WERI-Rb-1 (cell line): ENCODE results near the gene LRRTM4.

Experiments
- DNase-seq: peaks from one replicate; pipeline ENCODE4 v3.0.0-alpha.2; 2020
- H3K27ac ChIP-seq: fragments of 250-450 bp; sonication (Bioruptor Pico); 2 replicates; pipeline ENCODE4 v1.5.1; 2020; ENCODE audit warnings: mild to moderate bottlenecking, moderate library complexity
- H3K27me3 ChIP-seq: fragments of 250-450 bp; sonication (Bioruptor Pico); 2 replicates; pipeline ENCODE4 v1.5.1; 2021; ENCODE audit warnings: mild to moderate bottlenecking, low read depth, moderate library complexity; ENCODE audit not compliant: insufficient read depth, severe bottlenecking
- H3K36me3 ChIP-seq: fragments of 250-450 bp; sonication (Bioruptor Pico); 2 replicates; pipeline ENCODE4 v1.5.1; 2020; ENCODE audit warnings: mild to moderate bottlenecking, moderate library complexity
- H3K4me3 ChIP-seq: 2 replicates; pipeline ENCODE4 v1.5.1; 2011; ENCODE audit warnings: low read depth, mild to moderate bottlenecking, control low read depth, low read length
- H3K9me3 ChIP-seq: fragments of 250-450 bp; sonication (Bioruptor Pico); 2 replicates; pipeline ENCODE4 v1.5.1; 2021; ENCODE audit warnings: mild to moderate bottlenecking, moderate library complexity; ENCODE audit not compliant: severe bottlenecking
- CTCF ChIP-seq: IDR thresholded peaks from 2 replicates; pipeline ENCODE4 v1.5.1; 2011; ENCODE audit warnings: low read depth, mild to moderate bottlenecking, control low read depth, inconsistent platforms, low read length

The LRRTM4 gene

GRCh38 chr2:77397763-77398162 is 124.4 kb downstream of the LRRTM4 start:
- H3K36me3 ChIP-seq, result no peaks in the 10 kb centered on the region
- H3K9me3 ChIP-seq, result no peaks in the 10 kb centered on the region
- no peak overlapping the region for H3K27ac ChIP-seq
- no peak overlapping the region for H3K4me3 ChIP-seq
- H3K27me3 ChIP-seq, result no peaks in the 10 kb centered on the region
- no peak for TF ChIP-seq CTCF
- no peak for DNase-seq

DNA sequence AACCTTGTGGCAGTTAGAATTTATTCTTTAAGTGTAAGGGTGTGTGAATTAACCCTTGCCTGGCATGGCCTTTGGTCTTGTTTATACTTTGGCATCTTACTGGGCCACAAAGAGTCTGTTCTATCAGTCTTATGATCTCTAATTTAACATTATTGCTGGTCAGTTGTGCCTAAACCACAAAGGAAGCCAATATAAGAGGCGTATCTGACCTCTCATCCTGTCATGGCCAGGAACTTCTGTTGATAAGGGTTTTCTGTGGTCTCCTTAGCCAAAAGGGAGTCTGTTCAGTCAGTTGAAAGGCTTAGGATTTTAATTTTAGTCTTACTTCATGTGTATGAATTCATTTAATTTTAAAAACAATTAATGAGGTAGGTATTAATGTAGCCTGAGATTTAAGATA is 127.2 kb downstream of the LRRTM4 start:
- DNase-seq, result no peak
- Histone ChIP-seq H3K27me3 (no peaks in the 10 kb centered on the region), H3K36me3 (no peaks in the 10 kb centered on the region), H3K9me3 (no peaks in the 10 kb centered on the region), H3K4me3 (no peak overlapping the region), H3K27ac (no peak overlapping the region)
- TF ChIP-seq CTCF, result no peak

- no peaks in the 10 kb centered on the region for H3K27me3 ChIP-seq
- no peaks in the 10 kb centered on the region for H3K9me3 ChIP-seq
- TF ChIP-seq CTCF, result no peak
- no peak overlapping the region for H3K27ac ChIP-seq
- no peak for DNase-seq
- H3K4me3 ChIP-seq, result no peak overlapping the region
- no peaks in the 10 kb centered on the region for H3K36me3 ChIP-seq
These were observed 131.1 kb downstream of the LRRTM4 start for GRCh38 chr2:77391119-77391518.

DNA sequence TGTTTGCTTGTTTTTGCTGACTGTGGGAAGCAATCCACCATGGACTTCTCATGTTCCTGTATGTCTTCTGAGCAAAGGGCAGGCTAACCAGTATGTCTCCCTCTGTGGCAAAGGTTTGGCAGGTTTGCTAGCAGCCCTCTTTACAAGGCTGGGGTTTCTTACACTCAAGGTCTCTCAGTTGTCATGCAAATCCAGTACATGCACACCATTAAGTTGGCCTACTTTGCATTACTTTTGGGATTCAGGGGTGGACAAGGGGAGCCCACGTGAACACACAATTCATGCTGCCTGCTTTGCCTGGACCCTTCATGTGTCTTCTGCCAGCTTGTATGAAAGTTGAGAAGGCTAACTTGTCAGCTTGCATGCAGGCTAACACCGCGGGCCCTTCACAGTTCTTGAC is 134.9 kb downstream of the LRRTM4 start:
- no peak for DNase-seq
- H3K36me3 ChIP-seq, result no peaks in the 10 kb centered on the region
- no peaks in the 10 kb centered on the region for H3K9me3 ChIP-seq
- H3K27me3 ChIP-seq, result no peaks in the 10 kb centered on the region
- TF ChIP-seq CTCF, result no peak
- H3K27ac ChIP-seq, result no peak overlapping the region
- H3K4me3 ChIP-seq, result no peak overlapping the region

- H3K27ac ChIP-seq, result no peak overlapping the region
- no peak overlapping the region for H3K4me3 ChIP-seq
- no peaks in the 10 kb centered on the region for H3K9me3 ChIP-seq
- H3K36me3 ChIP-seq, result no peaks in the 10 kb centered on the region
- TF ChIP-seq CTCF, result no peak
- no peaks in the 10 kb centered on the region for H3K27me3 ChIP-seq
- DNase-seq, result no peak
These were observed 149.5 kb downstream of the LRRTM4 start for GRCh38 chr2:77372636-77373035.

- no peaks in the 10 kb centered on the region for H3K27me3 ChIP-seq
- no peaks in the 10 kb centered on the region for H3K36me3 ChIP-seq
- no peak for TF ChIP-seq CTCF
- no peaks in the 10 kb centered on the region for H3K9me3 ChIP-seq
- DNase-seq, result no peak
- H3K4me3 ChIP-seq, result no peak overlapping the region
- H3K27ac ChIP-seq, result no peak overlapping the region
These were observed 151.7 kb downstream of the LRRTM4 start for GRCh38 chr2:77370511-77370910.
